Gastrocnemius medialis (tissue), 4 donors: ENCODE measurements around the gene MARK3.

Experiments used
- CTCF ChIP-seq, 5 experiments: fragments of 450-650 bp in 3 of 5; fragments of 200-600 bp in 2 of 5; sonication (generic) in 2 of 5; IDR thresholded peaks in 4 of 5; conservative IDR thresholded peaks in 1 of 5; 1 replicate in 4 of 5; 2 replicates in 1 of 5; pipeline ENCODE4 v1.5.1; 2016 to 2019; ENCODE audit warnings: antibody characterized with exemption in 5 of 5, mild to moderate bottlenecking in 3 of 5, moderate library complexity in 3 of 5
- POLR2A ChIP-seq, 2 donors: fragments of 450-650 bp; IDR thresholded peaks; one replicate each; pipeline ENCODE4 v1.6.1; 2017; ENCODE audit warnings: antibody characterized with exemption in 2 of 2, mild to moderate bottlenecking in 2 of 2, moderate library complexity in 2 of 2

GRCh38 chr14:103380719-103381377 is 4.4 kb upstream of the MARK3 start:
- TF ChIP-seq CTCF (IDR thresholded peaks at IDR 0.05 in 4 of 5, conservative IDR thresholded peaks at IDR 0.05 in 1 of 5) (no peak), POLR2A (IDR thresholded peaks at IDR 0.05) (no peak)
